H1 (cell line): ENCODE data around the gene GSG1L. TPM values are rescaled to one million over a fixed set of nuclear protein-coding genes. Genes with fewer than 3 reads are reported as not detected.

Source experiments
- ATF2 ChIP-seq: IDR thresholded peaks from 2 replicates; pipeline ENCODE4 v1.6.1; 2012; ENCODE audit warnings: low read length, inconsistent platforms
- CBX8 ChIP-seq: fragments of 300-800, 300-1000 bp; sonication (generic); IDR thresholded peaks from 2 replicates; pipeline ENCODE4 v1.7.1; 2016; ENCODE audit warnings: low read depth, low read length, borderline replicate concordance
- CTBP2 ChIP-seq: IDR thresholded peaks from 2 replicates; pipeline ENCODE4 v1.7.0; 2011; ENCODE audit warnings: borderline replicate concordance, mild to moderate bottlenecking, moderate library complexity, mixed read lengths, low read length; ENCODE audit not compliant: insufficient read depth, insufficient read length
- JUN ChIP-seq: IDR thresholded peaks from 2 replicates; pipeline ENCODE4 v1.6.1; 2011; ENCODE audit warnings: low read depth, mild to moderate bottlenecking, improper control_type of control experiment, low read length
- RAD21 ChIP-seq, 2 experiments: IDR thresholded peaks in 1 of 2; conservative IDR thresholded peaks in 1 of 2; 2 replicates each; pipeline ENCODE4 v1.6.1; 2011; ENCODE audit warnings: low read depth in 2 of 2, low read length in 2 of 2, improper control_type of control experiment in 1 of 2, inconsistent platforms in 1 of 2, mild to moderate bottlenecking in 1 of 2, moderate library complexity in 1 of 2
- RXRA ChIP-seq: IDR thresholded peaks from 2 replicates; pipeline ENCODE4 v1.6.1; 2011; ENCODE audit warnings: low read depth, mild to moderate bottlenecking, low read length, moderate library complexity; ENCODE audit not compliant: insufficient read depth
- SIN3A ChIP-seq, 2 experiments: IDR thresholded peaks in 1 of 2; conservative IDR thresholded peaks in 1 of 2; 2 replicates each; pipeline ENCODE4 v1.6.1; 2011 to 2012; ENCODE audit warnings: low read length in 2 of 2, improper control_type of control experiment in 1 of 2, low read depth in 1 of 2, mild to moderate bottlenecking in 1 of 2
- TCF12 ChIP-seq: IDR thresholded peaks from 2 replicates; pipeline ENCODE4 v1.6.1; 2011; ENCODE audit warnings: low read depth, mild to moderate bottlenecking, low read length
- polyA plus RNA-seq, 7 experiments: library from polyadenylated mRNA; depleted of rRNA in 3 of 7; stranded (reverse) in 5 of 7; unstranded in 2 of 7; fragments of >200 nt in 5 of 7; fragments of 200-250 nt in 2 of 7; gene quantifications; 1 replicate in 5 of 7; 2 replicates in 1 of 7; 4 replicates in 1 of 7; pipeline versions ENCODE4 v1.2.1 to v1.2.3, GENCODE V29; 2011 to 2013; ENCODE audit warnings: missing spikeins in 2 of 7, mixed read lengths in 2 of 7
- total RNA-seq: library from RNA; stranded (reverse); fragmentation: NEBNext Ultra II Directional; extraction: Animal tissue kit (Norgen Biotek cat#: 25700); gene quantifications from 2 replicates; pipeline ENCODE4 v1.2.1, GENCODE V29; 2021

Gene GSG1L
- total and polyA plus RNA-seq, 2 of the 8 experiments (the other 6 are each of a cell fraction or from before 2014, with no cell fraction given): 0.71 to 1.1 TPM

- TF ChIP-seq ATF2 (no peak), TCF12 (no peak), CTBP2 (no peak), CBX8 (no peak), SIN3A (conservative IDR thresholded peaks at IDR 0.05 in 1 of 2, IDR thresholded peaks at IDR 0.05 in 1 of 2; ENCODE audit: low read depth in 1 of 2, low read length in 2 of 2) (no peak), RXRA (no peak), RAD21 (IDR thresholded peaks at IDR 0.05 in 1 of 2, conservative IDR thresholded peaks at IDR 0.05 in 1 of 2; ENCODE audit: low read depth in 2 of 2, low read length in 2 of 2) (no peak), JUN (no peak)
Measured at GRCh38 chr16:27820646-27821345, 242.7 kb downstream of the GSG1L start (continued).
